Stimulated activated CD8-positive, alpha-beta memory T cell treated with anti-CD3 and anti-CD28 coated beads, Interleukin-12 subunit alpha, Interleukin-12 subunit beta, amount 100 ng/mL, for 24 hours (primary cell): Measurements from ENCODE around the gene TACC2.

Experiments used
- DNase-seq: peaks from one replicate; pipeline ENCODE4 v3.0.0-alpha.2; 2020; ENCODE audit errors: extremely low read depth

The TACC2 gene

DNA sequence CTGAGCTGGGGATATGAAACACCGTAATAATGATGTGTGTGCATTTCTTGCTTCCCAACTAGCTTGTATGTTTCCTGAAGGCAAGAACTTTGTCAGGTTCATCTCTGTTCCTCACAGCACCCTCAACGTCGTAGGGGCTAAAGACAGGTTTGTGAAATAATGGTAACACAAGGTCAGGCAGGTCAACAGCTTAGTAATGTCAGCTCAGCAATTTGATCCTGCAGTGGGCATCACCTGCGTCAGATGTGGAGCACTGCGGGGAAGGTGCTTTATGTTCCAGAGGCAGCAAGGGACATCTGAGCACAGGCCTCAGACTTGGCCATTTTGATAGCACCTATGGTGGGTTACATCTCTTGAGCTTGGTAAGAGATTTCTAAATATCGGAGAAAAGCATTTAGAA, 230.4 kb downstream of the TACC2 start:
- DNase-seq = no peak

- no peak for DNase-seq
Observed at GRCh38 chr10:122220736-122221135, 231.8 kb downstream of the TACC2 start.

DNA sequence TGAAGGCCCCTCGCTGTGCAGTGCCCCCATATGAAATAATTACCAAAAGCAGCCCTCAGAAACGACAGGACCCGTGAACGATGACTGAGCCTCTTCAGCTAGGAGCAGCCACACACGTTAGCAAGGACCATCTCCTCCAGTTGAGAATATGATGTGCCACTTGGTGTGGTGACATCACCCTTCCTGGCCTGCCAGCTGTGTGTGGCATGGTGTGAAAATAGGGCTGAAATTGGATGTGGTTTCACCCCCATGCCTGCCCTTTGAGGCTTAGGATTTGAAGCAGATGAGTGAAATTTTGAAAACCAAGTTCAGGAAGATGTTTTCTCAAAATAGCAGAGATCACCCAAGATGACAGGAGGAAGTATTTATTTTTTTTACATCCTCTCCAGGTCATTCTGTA, 233.0 kb downstream of the TACC2 start:
- no peak for DNase-seq

DNA sequence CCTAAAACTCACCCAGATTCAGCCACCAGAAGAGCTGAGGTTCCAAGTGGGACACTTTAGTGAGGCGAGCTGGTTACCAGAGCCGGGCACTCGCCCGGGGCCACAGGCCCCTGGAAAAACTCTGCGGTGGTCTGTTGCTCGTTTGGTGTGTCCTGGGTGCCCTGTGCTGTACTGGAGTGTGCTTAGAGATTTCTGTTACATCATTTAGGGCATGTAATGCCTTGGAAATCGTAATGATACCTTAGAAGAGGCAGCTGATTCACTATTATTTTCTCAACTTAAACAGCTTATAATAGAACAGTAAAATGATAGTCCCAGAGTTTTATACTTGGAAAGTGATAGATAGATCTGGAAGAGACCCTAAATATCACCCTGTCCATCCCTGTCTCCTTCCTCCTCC, 233.7 kb downstream of the TACC2 start:
- no peak for DNase-seq

DNA sequence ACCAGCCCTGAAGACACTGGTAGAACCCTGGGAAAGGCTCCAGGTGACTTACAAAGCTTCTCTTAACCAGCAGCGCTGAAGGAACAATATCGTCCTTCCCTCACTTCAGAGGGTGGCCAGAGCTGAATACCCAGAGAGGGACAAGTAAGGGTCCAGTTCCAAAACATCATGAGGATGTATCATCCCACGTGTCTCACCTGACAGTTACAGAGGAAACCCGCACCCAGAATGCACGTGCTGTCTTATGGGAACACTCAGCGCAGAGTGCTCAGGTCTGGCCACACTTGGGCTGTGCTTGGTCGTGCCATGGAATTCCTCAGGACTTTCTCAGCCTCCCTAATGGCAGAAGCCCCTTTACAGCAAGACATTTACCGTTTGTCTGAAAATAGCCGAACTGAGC, 235.2 kb downstream of the TACC2 start:
- DNase-seq = no peak

DNA sequence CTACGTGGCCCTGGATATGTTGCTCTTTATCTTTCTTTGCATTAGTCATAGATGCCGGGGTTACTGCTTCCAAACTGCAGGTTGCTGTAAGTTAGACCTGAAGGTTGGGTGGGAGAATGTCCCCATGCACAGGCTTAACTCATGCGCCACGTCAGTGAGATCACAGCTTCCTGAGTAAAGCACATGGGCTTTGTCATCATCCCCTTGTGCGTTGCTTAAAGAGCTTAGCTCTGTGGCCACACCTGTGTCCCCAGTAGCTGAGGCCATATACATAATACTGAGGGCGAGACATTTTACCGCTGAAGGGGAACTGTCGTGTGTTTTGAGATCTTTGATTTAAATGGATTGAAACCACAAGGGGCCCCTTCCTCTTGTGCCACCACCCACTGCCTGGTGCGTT, 236.4 kb downstream of the TACC2 start:
- DNase-seq = no peak

DNA sequence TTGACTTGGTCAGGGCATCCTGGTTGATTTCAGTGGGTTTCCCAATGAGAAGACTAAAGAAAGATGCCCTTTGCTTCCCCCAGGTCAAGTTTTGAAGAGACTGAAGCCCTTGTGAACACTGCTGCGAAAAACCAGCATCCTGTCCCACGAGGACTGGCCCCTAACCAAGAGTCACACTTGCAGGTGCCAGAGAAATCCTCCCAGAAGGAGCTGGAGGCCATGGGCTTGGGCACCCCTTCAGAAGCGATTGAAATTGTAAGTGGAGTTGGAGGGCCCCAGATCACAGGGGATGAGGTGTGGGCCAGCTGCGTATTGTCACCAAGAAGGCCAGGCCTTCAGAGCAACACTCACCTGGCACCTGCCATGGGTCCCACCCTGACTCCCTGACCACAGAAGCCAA, 238.8 kb downstream of the TACC2 start:
- no peak for DNase-seq

DNA sequence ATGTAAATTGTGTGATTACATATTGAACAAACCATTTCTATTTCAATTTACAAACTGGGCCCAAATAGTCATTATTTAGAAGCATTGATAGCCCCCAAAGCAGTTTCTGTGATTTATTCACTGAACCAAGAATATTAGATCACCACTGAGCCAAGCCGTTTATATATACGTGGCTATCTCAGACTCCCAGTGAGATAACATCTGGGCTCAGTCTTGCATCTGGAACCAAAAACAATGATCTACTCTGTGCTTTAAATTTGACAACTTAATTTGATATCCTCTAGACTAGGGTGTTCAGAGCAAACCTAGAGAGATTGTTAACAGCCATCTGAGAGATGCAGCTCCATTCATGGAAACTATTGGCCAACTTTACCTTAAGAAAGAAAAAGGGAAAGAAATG, 240.7 kb downstream of the TACC2 start:
- no peak for DNase-seq

- no peak for DNase-seq
Observed at GRCh38 chr10:122230222-122230621, 241.3 kb downstream of the TACC2 start.

DNA sequence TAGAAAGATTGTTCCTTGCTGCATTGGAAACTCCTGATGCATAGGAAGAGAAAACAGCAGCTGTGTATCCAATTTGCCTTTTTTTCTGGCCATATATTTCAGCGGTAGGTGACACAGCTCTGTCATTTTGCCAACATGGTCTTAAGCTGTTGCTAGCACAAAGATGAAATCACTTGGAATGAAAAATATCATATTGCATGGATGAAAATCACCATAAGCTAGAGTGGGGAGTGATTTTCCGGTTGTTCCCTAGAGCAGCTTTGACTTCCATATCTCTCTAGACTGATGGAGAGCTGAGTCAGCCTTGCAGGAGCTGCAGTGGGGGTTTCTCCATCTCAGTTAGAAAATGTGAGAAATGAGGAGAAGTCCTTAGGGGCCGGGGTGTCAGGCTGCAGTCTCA, 243.8 kb downstream of the TACC2 start:
- DNase-seq = no peak

DNA sequence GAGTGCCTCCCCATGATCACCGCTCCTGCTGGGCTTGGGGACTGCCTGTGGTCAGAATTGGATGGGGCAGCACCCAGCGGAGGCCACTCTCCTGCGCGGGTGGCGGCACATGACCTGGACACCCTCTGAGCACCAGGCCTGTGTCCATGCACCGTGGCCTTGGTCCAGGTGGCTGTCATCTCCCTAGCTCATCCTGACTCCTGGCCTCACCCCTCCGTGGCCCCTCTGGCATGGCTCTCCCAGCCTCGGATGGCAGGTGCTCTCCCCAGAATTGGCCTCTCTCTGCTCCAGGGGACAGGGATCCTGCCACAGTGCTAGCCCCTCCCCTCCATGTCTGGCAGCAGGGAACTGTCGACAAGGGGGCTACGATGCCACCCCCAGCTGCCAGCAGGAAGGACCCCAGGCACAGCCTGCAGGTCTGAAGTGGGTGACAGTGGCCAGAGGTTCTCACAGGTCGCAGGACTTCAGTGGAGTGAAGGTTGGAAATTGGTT, 244.9 kb downstream of the TACC2 start:
- no peak for DNase-seq

DNA sequence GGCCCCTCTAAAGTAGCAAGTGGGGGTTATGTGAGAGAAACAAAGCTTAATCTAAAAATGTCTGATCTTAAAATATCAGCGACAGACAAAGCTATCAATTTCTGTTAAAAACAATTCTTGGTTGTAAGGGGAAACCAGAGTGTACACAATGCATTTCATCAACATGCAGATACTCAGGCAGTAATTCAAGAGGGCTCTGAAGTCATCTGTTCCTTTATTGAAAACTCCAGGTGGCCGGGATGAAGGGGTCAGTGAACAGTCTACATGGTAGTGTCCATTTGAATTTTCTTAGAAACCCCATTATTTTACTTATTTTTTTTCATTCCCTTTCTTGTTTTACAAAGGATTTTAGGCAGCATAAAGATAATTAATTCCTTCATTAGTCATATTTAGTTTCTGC, 245.5 kb downstream of the TACC2 start:
- no peak for DNase-seq

DNA sequence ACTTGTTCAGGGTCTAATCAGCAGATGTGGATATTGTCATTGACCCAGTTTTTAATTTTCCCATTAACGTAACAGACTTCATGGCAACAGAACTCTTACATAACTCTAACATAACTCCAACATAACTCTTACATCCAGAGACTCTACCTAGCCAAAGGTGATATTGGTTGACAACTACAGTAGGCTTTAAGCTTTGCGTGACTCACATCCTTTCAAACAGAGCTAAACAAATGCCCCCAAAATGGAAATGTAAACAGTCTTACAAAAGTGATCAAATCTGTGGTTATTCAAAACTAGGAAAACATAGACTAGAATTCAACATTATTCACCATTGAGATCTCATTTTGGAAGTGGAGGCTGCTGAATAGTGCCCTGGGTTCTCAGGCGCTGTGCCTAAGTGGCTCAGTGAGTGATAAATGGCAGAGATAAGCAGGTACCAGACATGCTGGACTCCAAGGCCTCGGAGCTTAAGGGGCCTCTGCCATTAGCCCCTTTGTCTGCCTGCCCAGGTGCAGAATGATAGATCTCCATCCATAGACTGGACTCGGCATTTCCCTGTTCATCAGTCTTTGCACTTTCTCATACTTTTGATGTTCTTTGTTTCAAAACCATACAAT, 247.8 kb downstream of the TACC2 start:
- DNase-seq = no peak

- DNase-seq = no peak
Observed at GRCh38 chr10:122237331-122237990, 248.5 kb downstream of the TACC2 start.

- no peak for DNase-seq
Observed at GRCh38 chr10:122239578-122240257, 250.8 kb downstream of the TACC2 start.

DNA sequence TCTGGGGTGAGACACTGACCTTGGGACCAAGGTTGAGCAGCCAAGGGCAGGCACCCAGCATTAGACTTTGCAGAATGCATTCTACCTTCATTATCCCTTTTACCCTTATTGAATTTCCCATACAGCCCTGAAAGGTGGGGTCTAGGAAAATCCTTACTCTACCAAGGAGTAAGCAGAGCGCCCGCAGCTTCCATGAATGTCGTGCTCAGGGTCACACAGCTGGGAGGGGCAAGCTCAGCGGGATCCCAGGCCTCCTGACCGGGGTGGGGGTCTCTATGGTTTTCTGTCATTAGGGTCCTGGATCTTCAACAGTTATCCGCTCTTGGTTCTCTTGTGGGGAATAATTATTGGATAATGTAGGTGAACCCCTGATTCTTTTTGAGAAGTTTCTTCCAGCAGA, 251.4 kb downstream of the TACC2 start:
- no peak for DNase-seq

GRCh38 chr10:122241836-122242235, 252.9 kb downstream of the TACC2 start:
- DNase-seq = no peak

DNA sequence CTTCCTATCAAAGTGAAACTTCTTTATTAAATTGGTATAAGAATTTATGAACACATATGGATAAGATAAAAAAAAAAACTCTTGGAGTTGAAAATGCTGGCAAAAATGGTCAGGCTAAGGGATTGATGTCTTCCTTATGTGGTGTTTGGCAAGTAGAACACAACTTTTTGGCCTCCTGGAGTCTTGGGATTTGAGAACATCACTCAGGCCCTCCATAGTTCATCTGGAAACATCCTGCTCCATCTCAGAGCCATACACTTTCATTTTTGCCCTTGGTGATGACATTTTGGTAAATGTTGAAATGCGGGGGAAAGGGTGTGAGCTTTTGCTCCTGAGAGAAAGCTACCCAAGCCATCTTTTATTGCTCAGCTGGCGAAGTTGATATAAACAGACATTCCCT, 254.6 kb downstream of the TACC2 start:
- DNase-seq = no peak

GRCh38 chr10:122244001-122244975, 255.3 kb downstream of the TACC2 start:
- no peak for DNase-seq

GRCh38 chr10:122245136-122245535, 256.2 kb downstream of the TACC2 start:
- no peak for DNase-seq

DNA sequence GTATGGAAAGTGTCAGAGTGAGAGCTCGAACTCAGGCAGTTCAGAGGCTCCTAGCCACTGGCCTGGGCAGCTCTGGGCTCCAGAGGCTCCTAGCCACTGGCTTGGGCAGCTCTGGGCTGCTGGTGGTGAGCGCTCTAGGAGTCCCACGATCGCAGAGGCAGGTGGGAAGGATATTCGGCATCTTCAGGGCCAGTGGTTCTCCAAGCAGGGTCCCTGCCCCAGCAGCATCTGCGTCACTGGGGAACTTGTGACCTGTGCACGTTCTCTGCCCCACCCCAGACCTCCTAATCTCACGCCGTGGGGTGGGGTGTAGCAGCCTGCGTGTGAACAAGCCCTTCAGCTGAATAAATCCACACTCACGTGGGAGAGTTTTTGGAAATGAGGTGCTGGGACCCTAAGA, 256.9 kb downstream of the TACC2 start:
- no peak for DNase-seq
